GM21723 (cell line): ENCODE measurements around the gene SCYGR7.
"Not testable (repeated sequence)": the region's sequence is repeated elsewhere in the genome, so short reads cannot be mapped to it uniquely, and the experiment has no call there.

ENCODE experiments used
- ATAC-seq: cut with Tn5 transposase; IDR thresholded peaks from one replicate; pipeline ENCODE4 v1.9.1; 2021; ENCODE audit warnings: mild to moderate bottlenecking, moderate library complexity; ENCODE audit not compliant: unreplicated experiment

Gene SCYGR7

DNA sequence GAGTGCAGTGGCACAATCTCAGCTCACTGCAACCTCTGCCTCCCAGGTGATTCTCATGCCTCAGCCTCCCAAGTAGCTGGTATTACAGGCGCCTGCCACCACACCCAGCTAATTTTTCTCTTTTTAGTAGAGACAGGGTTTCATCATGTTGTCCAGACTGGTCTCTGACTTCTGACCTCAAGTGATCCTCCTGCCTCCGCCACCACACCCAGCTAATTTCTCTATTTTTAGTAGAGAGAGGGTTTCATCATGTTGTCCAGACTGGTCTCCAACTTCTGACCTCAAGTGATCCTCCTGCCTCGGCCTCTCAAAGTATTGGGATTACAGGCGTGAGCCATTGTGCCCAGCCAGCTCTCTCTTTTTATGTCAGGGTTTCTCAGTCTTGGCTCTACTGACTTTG lies 28.1 kb downstream of the SCYGR7 start:
- not testable (repeated sequence) for ATAC-seq

DNA sequence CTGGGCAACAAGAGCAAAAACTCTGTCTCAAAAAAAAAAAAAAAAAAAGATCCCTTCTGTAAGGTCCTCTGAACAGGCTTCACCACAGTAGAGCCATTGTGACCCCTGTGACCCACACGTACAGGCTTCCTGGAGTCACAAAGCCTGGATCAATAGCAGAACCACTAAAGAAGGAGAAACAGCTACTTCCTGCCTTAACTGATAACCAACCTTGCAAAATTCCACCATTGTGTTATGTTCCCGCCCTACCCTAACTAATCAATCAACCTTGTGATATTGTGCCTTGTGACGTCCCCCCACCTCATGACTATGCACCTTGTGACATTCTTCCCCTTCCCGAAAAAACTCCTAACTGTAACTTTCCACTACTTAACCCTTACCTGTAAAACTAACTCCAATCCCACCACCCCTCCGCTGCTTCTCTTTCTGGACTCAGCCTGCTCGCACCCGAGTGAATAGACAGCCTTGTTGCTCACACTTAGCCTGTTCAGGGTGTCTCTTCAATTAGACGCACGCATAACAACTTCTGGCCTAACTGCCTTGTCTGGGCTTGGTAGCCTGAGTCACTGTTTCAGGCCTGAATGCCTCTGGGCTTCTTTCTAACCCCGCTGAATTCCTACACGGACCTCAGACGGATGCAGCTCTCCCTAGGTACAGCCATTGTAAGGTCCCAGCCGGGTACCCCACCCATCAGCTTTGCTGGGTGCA lies 31.4 kb downstream of the SCYGR7 start:
- no peak for ATAC-seq

DNA sequence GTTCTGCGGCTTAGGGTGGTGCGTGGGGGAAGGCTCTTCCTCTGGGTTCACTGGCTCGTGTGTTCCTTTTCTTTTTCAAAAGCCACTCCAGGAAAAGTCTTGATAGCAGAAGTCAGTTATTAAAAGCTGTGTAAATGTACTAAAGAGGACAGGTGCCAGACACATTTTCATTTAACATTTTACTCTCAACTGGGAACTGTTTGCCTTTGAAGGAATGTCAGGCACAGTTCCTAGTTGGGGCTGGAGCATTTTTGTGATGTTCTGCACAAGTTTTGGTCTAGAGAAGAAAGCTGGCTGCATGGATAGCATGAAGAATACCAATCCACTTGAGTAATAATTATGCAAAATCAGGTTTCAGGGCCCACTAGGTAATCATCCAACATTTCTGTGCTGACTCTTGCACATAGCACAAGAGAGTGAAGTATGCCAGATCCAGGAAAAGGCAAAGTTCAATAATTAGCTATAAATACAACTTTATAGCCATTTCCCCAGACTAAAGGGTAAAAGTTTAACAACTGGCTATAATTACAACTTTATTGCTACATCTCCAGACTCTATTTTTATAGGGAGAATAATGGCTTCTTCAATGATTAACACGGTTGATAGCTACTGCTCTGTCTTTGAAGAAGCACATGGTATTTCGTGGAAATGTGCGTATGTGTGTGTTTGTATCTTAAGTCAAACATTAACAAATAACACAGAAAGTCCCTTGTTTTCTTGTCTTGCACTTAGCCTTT lies 33.8 kb downstream of the SCYGR7 start:
- no peak for ATAC-seq

DNA sequence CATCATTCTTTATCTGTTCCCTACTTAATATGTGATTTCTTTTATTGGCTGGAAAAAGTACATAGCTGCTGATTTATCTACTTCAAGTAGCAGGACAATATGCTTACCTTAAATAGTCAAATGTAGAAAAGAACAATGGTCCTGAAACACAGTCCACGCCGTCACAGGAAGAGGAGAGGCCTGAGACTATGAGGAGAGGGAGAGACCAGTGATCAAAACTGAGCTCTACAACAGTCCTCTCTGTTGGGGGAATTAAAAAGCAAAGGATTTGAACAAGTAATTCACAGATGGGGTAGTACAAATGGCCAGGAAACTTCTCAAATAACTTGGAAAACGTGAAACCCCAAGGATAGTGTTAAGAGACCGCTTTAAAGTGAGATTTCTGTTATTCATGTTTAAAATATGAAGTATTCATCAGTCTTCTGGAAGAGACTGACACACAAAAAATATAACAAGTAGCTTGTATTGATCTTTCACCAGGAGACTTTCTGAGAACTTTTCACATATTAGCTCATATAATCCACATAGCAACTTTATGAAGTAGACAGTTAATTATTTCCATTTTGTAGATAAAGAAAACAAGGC lies 37.7 kb downstream of the SCYGR7 start:
- peak; percentile 15 for ATAC-seq

DNA sequence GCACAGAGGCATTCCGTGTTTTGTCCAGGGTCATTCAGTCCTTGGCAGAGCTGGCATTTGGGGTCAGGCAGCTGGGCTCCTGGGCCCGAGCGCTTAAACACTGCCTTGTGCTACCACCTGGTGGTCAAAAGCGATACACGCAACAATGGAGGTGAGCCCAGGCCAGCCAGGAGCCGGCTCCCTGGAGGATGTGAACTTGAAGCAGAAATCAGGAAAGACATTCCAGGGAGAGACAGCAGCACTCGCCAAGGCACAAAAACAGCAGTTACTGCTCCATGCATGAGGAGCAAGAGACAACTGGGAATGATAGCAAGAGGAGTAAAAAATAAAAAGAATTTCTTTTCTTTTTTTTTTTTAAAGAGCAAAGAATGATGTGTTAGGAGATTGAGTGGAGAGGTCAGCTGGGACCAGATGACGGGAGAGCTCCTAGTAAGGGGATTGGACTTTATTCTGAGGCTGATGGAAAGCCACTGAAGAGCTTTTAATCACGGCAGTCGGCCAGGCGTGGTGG lies 38.3 kb downstream of the SCYGR7 start:
- ATAC-seq: peak; percentile 99

DNA sequence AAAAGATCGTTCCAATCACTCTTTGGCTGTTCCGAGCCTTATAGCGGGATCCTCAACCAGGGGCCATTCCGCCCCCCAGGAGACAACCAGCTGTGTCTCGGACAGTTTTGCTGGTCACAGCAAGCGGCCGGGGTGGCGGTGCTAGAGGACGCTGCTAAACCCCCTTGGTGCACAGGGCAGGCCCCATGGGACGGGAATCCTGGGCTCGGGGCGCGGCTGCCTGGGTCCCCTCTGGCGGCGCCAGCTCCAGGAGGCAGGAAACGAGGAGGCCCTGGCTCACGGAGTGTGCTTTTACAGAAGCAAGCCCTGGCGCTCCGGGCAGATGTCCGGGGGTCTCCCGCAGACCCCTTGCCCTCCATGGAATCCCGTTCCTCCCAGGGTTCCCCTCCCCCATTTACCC lies 39.7 kb downstream of the SCYGR7 start:
- no peak for ATAC-seq

DNA sequence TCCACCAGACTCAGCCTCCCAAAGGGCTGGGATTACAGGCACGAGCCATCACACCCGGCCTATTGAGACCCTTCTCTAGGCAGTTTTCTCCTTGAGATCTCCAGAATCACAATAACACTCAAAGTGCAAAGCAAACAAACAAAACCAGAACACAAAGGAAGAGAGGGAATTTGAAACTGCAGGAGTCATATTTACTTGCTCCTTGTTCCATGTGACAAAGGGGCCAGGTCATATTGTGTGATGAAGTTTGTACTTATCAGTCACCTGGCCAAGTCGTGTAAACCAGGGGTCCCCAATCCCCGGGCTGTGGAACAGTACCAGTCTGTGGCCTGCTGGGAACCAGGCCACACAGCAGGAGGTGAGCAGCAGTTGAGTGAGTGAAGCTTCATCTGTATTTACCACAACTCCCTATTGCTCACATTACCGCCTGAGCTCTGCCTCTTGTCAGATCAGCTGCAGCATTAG lies 44.1 kb downstream of the SCYGR7 start:
- ATAC-seq: no peak

DNA sequence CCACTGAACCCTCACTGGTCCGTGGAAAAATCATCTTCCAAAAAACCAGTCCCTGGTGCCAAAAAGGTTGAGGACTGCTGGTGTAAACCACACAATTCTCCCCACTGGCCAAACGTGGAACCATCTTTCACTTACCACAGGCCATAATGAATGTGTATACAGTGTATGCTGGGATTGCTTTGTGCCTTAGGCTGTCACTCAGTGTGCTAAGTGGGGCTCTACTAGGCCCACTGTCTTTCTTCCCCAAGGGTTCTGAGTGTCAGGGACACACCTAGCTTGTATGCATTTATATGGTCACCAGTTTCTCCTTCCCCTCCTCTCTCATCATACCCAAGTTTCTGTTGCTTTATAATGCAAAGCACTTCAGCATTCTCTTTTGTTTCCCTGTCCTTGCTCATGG lies 44.8 kb downstream of the SCYGR7 start:
- ATAC-seq: no peak

DNA sequence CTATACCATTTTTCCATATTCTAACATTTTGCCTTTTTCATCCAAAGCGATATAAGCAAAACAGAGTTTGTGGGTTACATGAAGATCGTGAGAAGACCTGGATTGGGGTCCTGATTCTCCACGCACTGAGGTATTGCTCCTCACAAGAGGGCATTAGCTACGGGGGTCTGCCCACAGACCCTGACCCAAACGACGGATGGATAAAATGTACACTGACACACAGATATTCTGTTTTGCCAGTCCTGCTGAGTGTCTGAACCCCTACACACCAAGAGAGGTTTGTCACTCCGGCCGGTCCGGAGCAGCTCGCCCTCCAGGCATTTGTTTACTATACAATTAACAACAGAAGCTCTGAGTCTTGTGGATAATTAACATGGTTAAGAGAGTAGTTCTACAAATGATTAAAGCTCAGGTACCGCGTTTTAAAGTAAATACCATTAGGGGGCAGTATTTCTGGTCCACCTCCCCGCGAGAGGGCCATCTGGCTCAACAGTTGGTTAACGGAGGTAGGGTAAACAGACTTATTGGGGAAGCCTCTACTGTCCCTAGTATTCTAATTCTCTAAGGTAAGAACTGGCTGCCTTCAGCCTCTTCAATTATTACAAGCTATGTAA lies 46.0 kb downstream of the SCYGR7 start:
- peak; percentile 52 for ATAC-seq

DNA sequence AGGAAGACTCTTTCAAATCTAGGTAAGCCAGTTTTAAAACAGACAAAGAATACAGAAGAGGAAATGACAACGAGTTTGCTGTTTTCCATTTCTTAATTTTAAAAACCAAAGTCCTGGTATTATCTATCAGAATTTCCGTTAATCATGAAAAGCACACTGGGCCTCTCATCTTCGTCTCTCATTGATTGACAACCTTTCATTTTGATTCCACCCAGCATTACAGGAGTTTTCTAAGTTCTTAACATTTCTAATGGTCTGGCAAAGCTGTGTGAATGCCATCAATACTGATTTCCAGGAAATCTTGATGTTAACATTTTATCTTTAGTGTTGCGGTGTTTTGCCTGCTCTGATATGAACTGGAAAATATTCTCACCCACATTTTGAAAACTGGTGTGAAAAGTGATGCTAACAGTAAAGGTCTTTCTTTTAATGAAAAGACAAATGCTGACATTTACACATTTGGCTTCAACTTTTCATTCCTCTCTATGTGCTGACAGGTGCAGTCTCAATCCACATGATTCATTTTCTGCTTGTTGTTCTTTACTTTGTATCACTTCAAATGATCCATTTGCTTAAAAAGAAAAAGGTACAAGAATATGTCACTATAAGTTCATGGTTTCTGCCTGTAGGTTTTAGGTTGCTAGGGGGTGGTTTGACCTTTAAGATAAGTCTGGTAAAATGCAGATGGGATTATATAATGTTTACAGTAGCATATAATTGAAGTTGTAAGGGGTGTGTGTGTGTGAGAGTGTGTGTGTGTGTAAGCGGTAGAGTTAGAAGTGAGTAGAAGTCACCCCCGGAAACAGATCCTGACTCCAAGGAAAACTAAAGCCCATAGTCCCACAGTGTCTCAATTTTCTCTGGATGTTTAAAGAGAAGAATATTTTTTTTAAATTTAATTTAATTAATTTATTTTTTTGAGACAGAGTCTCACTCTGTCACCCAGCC lies 47.0 kb downstream of the SCYGR7 start:
- ATAC-seq: no peak
